Gastrocnemius medialis (tissue), 4 donors: ENCODE results near the gene MXRA8. TPM values are rescaled to one million over a fixed set of nuclear protein-coding genes. Genes with fewer than 3 reads are reported as not detected.

Source experiments
- ATAC-seq, 2 donors: fragments of 150-250 bp; one replicate each; pipeline ENCODE4 v1.9.1; 2016
- DNase-seq, 2 donors: peaks; one replicate each; pipeline ENCODE4 v3.0.0-alpha.2; 2019
- H3K27ac ChIP-seq, 4 donors: fragments of 200-600 bp; sonication (generic); 1 replicate in 1 of 4; 2 replicates in 3 of 4; pipeline ENCODE4 v1.5.1; 2016 to 2018; ENCODE audit warnings: mild to moderate bottlenecking in 2 of 4, moderate library complexity in 1 of 4
- H3K27me3 ChIP-seq, 3 donors: fragments of 200-600 bp; sonication (generic) in 2 of 3; 1 replicate in 1 of 3; 2 replicates in 2 of 3; pipeline versions ENCODE4 v1.5.1 to v1.6.0; 2016 to 2019; ENCODE audit warnings: mild to moderate bottlenecking in 1 of 3, moderate library complexity in 1 of 3
- H3K36me3 ChIP-seq, 2 donors: fragments of 200-600 bp; sonication (generic) in 1 of 2; one replicate each; pipeline ENCODE4 v1.5.1; 2017 to 2018
- H3K4me1 ChIP-seq, 2 donors: fragments of 200-600 bp; sonication (generic) in 1 of 2; one replicate each; pipeline ENCODE4 v1.5.1; 2016 to 2017; ENCODE audit warnings: mild to moderate bottlenecking in 2 of 2
- H3K4me3 ChIP-seq, 4 donors: fragments of 200-600 bp; sonication (generic) in 3 of 4; 1 replicate in 1 of 4; 2 replicates in 3 of 4; pipeline ENCODE4 v1.5.1; 2016 to 2019; ENCODE audit warnings: mild to moderate bottlenecking in 2 of 4
- H3K9me3 ChIP-seq, 3 donors: fragments of 200-600 bp; sonication (generic) in 2 of 3; 1 replicate in 1 of 3; 2 replicates in 2 of 3; pipeline ENCODE4 v1.5.1; 2016 to 2019
- CTCF ChIP-seq, 5 experiments: fragments of 450-650 bp in 3 of 5; fragments of 200-600 bp in 2 of 5; sonication (generic) in 2 of 5; IDR thresholded peaks in 4 of 5; conservative IDR thresholded peaks in 1 of 5; 1 replicate in 4 of 5; 2 replicates in 1 of 5; pipeline ENCODE4 v1.5.1; 2016 to 2019; ENCODE audit warnings: antibody characterized with exemption in 5 of 5, mild to moderate bottlenecking in 3 of 5, moderate library complexity in 3 of 5
- POLR2A ChIP-seq, 2 donors: fragments of 450-650 bp; IDR thresholded peaks; one replicate each; pipeline ENCODE4 v1.6.1; 2017; ENCODE audit warnings: antibody characterized with exemption in 2 of 2, mild to moderate bottlenecking in 2 of 2, moderate library complexity in 2 of 2
- in situ Hi-C, 4 donors: fragments of 200-750 bp; cut with MboI; loops; one replicate each; pipeline versions ENCODE4 v1.15.0 to v1.8.0; 2017; ENCODE audit warnings: low sequenced_read_pairs in 4 of 4
- intact Hi-C: fragments of 100-400 bp; cut with DNase I; formaldehyde crosslinking; loops from one replicate; pipeline ENCODE4 v1.15.1; 2023; ENCODE audit warnings: low total_unique reads
- total RNA-seq, 4 donors: library from RNA; depleted of rRNA; stranded (reverse); fragments of >200 nt; gene quantifications; one replicate each; pipeline versions ENCODE4 v1.1.0 to v1.2.3, GENCODE V29; 2016

The MXRA8 gene
- total RNA-seq, 4 donors from 2014 or later, result 13.9 to 41.9 (median 34.2) TPM

- intact Hi-C loops (no loop called here), in situ Hi-C loops (no loop called here)
- no peak overlapping the region for H3K4me3 ChIP-seq
- H3K36me3 ChIP-seq, result no peaks in the 10 kb centered on the region
- no peaks in the 10 kb centered on the region for H3K9me3 ChIP-seq
- peaks cover 29 to 46% (median 35%) of the 10 kb centered on the region in 3 donors for H3K27me3 ChIP-seq
- peaks cover 9 to 36% of the 10 kb centered on the region in 2 donors for H3K4me1 ChIP-seq
- ATAC-seq (peak in 1 of 2 donors; percentile 14), DNase-seq (peak in 1 of 2 donors; percentile 1)
- peak overlapping the region; percentile 65 to 80 (median 72) for H3K27ac ChIP-seq
- no peak for TF ChIP-seq POLR2A (IDR thresholded peaks at IDR 0.05)
- TF ChIP-seq CTCF (IDR thresholded peaks at IDR 0.05 in 4 of 5, conservative IDR thresholded peaks at IDR 0.05 in 1 of 5), result no peak
Observed at GRCh38 chr1:1359664-1360468, 1.5 kb upstream of the MXRA8 start.

- in situ Hi-C loops, result no loop called here
- H3K27ac ChIP-seq, result peak overlapping the region; percentile 65 to 80 (median 72)
- ATAC-seq (no peak), DNase-seq (no peak)
- intact Hi-C loops, result no loop called here
- peaks cover 29 to 46% (median 35%) of the 10 kb centered on the region in 3 donors for H3K27me3 ChIP-seq
- peaks cover 9 to 37% of the 10 kb centered on the region in 2 donors for H3K4me1 ChIP-seq
- TF ChIP-seq CTCF (IDR thresholded peaks at IDR 0.05 in 4 of 5, conservative IDR thresholded peaks at IDR 0.05 in 1 of 5) (no peak), POLR2A (IDR thresholded peaks at IDR 0.05) (no peak)
- no peaks in the 10 kb centered on the region for H3K36me3 ChIP-seq
- no peak overlapping the region for H3K4me3 ChIP-seq
- no peaks in the 10 kb centered on the region for H3K9me3 ChIP-seq
Observed at GRCh38 chr1:1359308-1359663, 931 bp upstream of the MXRA8 start.

GRCh38 chr1:1357871-1358432 lies 403 bp downstream of the MXRA8 start:
- peaks cover 16 to 46% of the 10 kb centered on the region in 2 donors for H3K4me1 ChIP-seq
- intact Hi-C loops (no loop called here), in situ Hi-C loops (no loop called here)
- H3K36me3 ChIP-seq, result no peaks in the 10 kb centered on the region
- H3K4me3 ChIP-seq, result peak overlapping the region; percentile 32 to 54 (median 50)
- ATAC-seq (no peak), DNase-seq (no peak)
- H3K27me3 ChIP-seq, result peaks cover 29 to 46% (median 44%) of the 10 kb centered on the region in 3 donors
- H3K9me3 ChIP-seq, result no peaks in the 10 kb centered on the region
- no peak for TF ChIP-seq CTCF (IDR thresholded peaks at IDR 0.05 in 4 of 5, conservative IDR thresholded peaks at IDR 0.05 in 1 of 5)
- TF ChIP-seq POLR2A (IDR thresholded peaks at IDR 0.05), result no peak
- H3K27ac ChIP-seq, result peak overlapping the region; percentile 65 to 80 (median 72)

- no peaks in the 10 kb centered on the region for H3K9me3 ChIP-seq
- H3K4me3 ChIP-seq, result peak overlapping the region; percentile 32 to 54 (median 50)
- H3K36me3 ChIP-seq, result no peaks in the 10 kb centered on the region
- peak overlapping the region; percentile 65 to 80 (median 72) for H3K27ac ChIP-seq
- no peak for ATAC-seq
- TF ChIP-seq POLR2A (IDR thresholded peaks at IDR 0.05), result no peak
- TF ChIP-seq CTCF (IDR thresholded peaks at IDR 0.05 in 4 of 5, conservative IDR thresholded peaks at IDR 0.05 in 1 of 5), result no peak
- in situ Hi-C loops (no loop called here), intact Hi-C loops (no loop called here)
- H3K27me3 ChIP-seq, result peaks cover 25 to 44% (median 43%) of the 10 kb centered on the region in 3 donors
- peaks cover 21 to 50% of the 10 kb centered on the region in 2 donors for H3K4me1 ChIP-seq
- peak in 1 of 2 donors; percentile 16 for DNase-seq
Observed at GRCh38 chr1:1356796-1357401, 1.5 kb downstream of the MXRA8 start.
